NT2/D1 (cell line): Measurements from ENCODE around the gene FBXO2.
A peak's percentile ranks its signal among the peaks of the same experiment; 100 is the strongest.

Source experiments
- DNase-seq: peaks from one replicate; pipeline ENCODE4 v3.0.0-alpha.2; 2011; ENCODE audit warnings: low read depth, low spot score
- H3K27me3 ChIP-seq: 2 replicates; pipeline ENCODE4 v1.6.0; 2011; ENCODE audit warnings: mild to moderate bottlenecking; ENCODE audit not compliant: insufficient read length, insufficient read depth
- H3K36me3 ChIP-seq: 2 replicates; pipeline ENCODE4 v1.6.1; 2011; ENCODE audit warnings: mild to moderate bottlenecking, low read length, mixed read lengths; ENCODE audit not compliant: insufficient read depth, insufficient read length
- H3K4me1 ChIP-seq: 2 replicates; pipeline ENCODE4 v1.5.1; 2011; ENCODE audit not compliant: insufficient read depth, insufficient read length
- H3K4me3 ChIP-seq: 2 replicates; pipeline ENCODE4 v1.5.1; 2011; ENCODE audit warnings: low read depth; ENCODE audit not compliant: insufficient read length
- H3K9ac ChIP-seq: 2 replicates; pipeline ENCODE4 v1.6.0; 2011; ENCODE audit warnings: low read depth; ENCODE audit not compliant: insufficient read length
- H3K9me3 ChIP-seq: 2 replicates; pipeline ENCODE4 v1.5.1; 2011; ENCODE audit warnings: mild to moderate bottlenecking, low read length; ENCODE audit not compliant: insufficient read depth
- SUZ12 ChIP-seq: IDR thresholded peaks from 2 replicates; pipeline ENCODE4 v1.6.1; 2011; ENCODE audit not compliant: insufficient read length, insufficient read depth; ENCODE audit errors: extremely low read depth
- YY1 ChIP-seq: IDR thresholded peaks from 2 replicates; pipeline ENCODE4 v1.6.1; 2011; ENCODE audit not compliant: insufficient read length, insufficient read depth
- ZNF274 ChIP-seq: IDR thresholded peaks from 2 replicates; pipeline ENCODE4 v1.6.1; 2011; ENCODE audit warnings: mild to moderate bottlenecking, low read depth, low read length

Gene FBXO2

DNA sequence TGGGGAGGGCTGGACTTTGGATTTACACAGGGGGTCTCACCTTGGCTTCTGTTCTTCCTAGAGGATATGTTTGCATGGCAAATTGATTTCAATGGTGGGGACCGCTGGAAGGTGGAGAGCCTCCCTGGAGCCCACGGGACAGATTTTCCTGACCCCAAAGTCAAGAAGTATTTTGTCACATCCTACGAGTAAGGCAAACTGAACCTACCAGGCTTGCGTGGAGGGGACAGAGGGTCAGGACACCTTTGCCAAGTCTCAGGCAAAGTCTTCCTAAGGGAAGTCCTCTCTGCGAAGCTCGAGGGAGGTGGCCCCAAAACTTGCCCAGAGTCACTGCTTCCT, 16.9 kb upstream of the FBXO2 start:
- no peak for DNase-seq
- H3K9ac ChIP-seq = no peak overlapping the region
- peaks cover 2% of the 10 kb centered on the region for H3K4me1 ChIP-seq
- no peaks in the 10 kb centered on the region for H3K27me3 ChIP-seq
- H3K4me3 ChIP-seq = no peak overlapping the region
- H3K9me3 ChIP-seq = no peaks in the 10 kb centered on the region
- TF ChIP-seq YY1 = no peak
- no peak for TF ChIP-seq ZNF274
- TF ChIP-seq SUZ12 = no peak
- H3K36me3 ChIP-seq = peaks cover 64% of the 10 kb centered on the region

DNA sequence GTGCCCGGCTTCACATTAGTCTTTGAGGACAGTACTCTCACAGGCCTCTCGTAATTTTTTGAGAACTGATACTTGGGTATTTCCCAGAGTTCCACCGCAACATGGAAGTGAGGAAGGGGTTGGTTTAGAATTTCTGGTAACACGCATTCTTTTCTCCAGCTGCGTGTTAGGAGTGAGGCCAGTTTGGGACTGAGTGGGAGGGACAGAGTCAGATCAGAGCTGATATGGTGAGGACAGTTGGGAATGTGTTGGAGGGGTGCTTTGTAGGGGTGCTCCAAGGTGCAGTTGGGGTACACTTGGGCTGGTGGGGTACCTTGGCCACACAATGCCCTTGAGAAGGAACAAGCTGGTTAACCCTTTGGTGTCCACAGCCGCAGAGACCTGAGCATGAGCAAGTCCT, 16.5 kb upstream of the FBXO2 start:
- Histone ChIP-seq H3K9me3 (no peaks in the 10 kb centered on the region), H3K27me3 (no peaks in the 10 kb centered on the region), H3K4me3 (no peak overlapping the region), H3K4me1 (peaks cover 2% of the 10 kb centered on the region), H3K9ac (no peak overlapping the region), H3K36me3 (peaks cover 59% of the 10 kb centered on the region)
- TF ChIP-seq ZNF274 (no peak), SUZ12 (no peak), YY1 (no peak)
- DNase-seq = no peak

GRCh38 chr1:11668516-11668915, 14.3 kb upstream of the FBXO2 start:
- Histone ChIP-seq H3K4me3 (no peak overlapping the region), H3K9me3 (no peaks in the 10 kb centered on the region), H3K27me3 (no peaks in the 10 kb centered on the region), H3K36me3 (peaks cover 40% of the 10 kb centered on the region), H3K9ac (no peak overlapping the region), H3K4me1 (no peaks in the 10 kb centered on the region)
- no peak for DNase-seq
- TF ChIP-seq ZNF274 (no peak), YY1 (no peak), SUZ12 (no peak)

DNA sequence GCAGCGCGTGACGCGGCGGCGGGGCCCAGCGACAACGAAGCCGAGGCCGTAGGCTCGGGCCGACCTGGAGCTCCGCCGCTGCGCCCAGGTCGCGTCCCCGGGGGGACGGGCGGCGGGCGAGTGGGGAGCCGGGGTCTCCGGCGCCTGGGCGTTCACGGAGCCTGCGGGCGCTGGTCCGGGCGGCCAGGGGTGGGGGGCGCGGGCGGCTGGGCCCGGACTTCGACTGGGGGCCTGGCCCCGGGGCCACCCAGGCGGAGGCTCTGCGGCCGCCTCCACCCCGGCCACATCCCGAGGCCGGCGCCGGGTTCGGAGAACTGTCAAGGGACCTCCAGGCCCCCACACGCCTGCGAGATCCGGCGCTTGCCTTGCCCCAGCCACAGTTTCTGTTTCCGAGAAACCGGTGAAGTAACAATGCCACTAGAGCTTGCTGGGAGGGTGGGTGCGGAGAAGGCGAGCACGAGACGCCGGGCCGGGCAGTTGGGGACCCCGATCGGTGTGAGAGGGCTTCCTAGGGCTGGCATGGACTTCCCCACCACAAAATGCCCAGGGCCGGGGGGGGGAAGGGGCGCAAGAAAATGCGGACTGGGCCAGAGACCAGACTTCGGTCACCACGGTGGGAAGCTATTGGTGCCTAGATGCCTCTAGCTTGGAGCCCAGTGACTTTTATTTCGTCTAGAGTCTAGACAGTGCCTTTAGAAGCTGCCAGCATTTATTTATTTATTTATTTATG, 10.3 kb upstream of the FBXO2 start:
- Histone ChIP-seq H3K4me1 (peaks cover 2% of the 10 kb centered on the region), H3K4me3 (peak overlapping the region; percentile 32), H3K9ac (peak overlapping the region; percentile 70), H3K9me3 (no peaks in the 10 kb centered on the region), H3K27me3 (no peaks in the 10 kb centered on the region), H3K36me3 (peaks cover 37% of the 10 kb centered on the region)
- DNase-seq = no peak
- TF ChIP-seq SUZ12 (no peak), YY1 (no peak), ZNF274 (no peak)

- Histone ChIP-seq H3K4me3 (no peak overlapping the region), H3K9me3 (no peaks in the 10 kb centered on the region), H3K36me3 (peaks cover 43% of the 10 kb centered on the region), H3K27me3 (no peaks in the 10 kb centered on the region), H3K4me1 (peaks cover 2% of the 10 kb centered on the region), H3K9ac (no peak overlapping the region)
- no peak for DNase-seq
- TF ChIP-seq SUZ12 (no peak), ZNF274 (no peak), YY1 (no peak)
Measured at GRCh38 chr1:11661103-11661502, 6.9 kb upstream of the FBXO2 start.

DNA sequence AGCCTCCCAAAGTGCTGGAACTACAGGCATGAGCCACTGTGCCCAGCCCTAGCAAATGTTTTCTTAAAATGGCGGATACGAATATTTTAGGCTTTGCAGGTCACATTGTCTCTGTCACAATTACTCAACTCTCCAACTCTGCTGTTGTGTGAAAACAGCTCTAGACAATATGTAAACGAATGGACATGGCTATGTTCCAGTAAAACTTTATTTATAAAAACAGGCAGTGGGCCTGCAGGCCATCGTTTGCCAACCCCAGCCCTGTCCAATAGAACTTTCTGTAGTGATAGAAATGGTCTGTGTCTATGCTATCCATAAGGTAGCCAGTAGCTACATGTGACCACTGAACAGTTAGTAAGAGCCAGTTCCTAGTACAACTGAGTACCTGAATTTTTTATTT, 5.5 kb upstream of the FBXO2 start:
- no peak overlapping the region for H3K4me3 ChIP-seq
- no peak for DNase-seq
- peaks cover 46% of the 10 kb centered on the region for H3K36me3 ChIP-seq
- no peak overlapping the region for H3K9ac ChIP-seq
- H3K9me3 ChIP-seq = no peaks in the 10 kb centered on the region
- H3K4me1 ChIP-seq = peaks cover 2% of the 10 kb centered on the region
- H3K27me3 ChIP-seq = no peaks in the 10 kb centered on the region
- TF ChIP-seq ZNF274 = no peak

- Histone ChIP-seq H3K9me3 (no peaks in the 10 kb centered on the region), H3K4me1 (peaks cover 2% of the 10 kb centered on the region), H3K27me3 (no peaks in the 10 kb centered on the region), H3K9ac (no peak overlapping the region), H3K4me3 (no peak overlapping the region), H3K36me3 (peaks cover 46% of the 10 kb centered on the region)
- DNase-seq = no peak
- TF ChIP-seq SUZ12 (no peak), ZNF274 (no peak), YY1 (no peak)
Measured at GRCh38 chr1:11658542-11658941, 4.3 kb upstream of the FBXO2 start.
